Memory B cell (primary cell): ENCODE measurements around the gene PCSK2.

Experiments used
- ATAC-seq: fragments of 150-1000 bp; cut with Tn5 transposase; 2 replicates; pipeline ENCODE4 v1.10.0; 2021; ENCODE audit warnings: low read depth, mild to moderate bottlenecking, moderate library complexity
- DNase-seq, 2 donors: peaks; one replicate each; pipeline ENCODE4 v3.0.0; 2022; ENCODE audit warnings: low spot score in 2 of 2
- H3K27ac Mint-ChIP-seq: one replicate; pipeline ENCODE4 v1.8.0; 2022; ENCODE audit warnings: mild to moderate bottlenecking, moderate library complexity, mixed read lengths
- H3K27me3 Mint-ChIP-seq: one replicate; pipeline ENCODE4 v1.8.0; 2022; ENCODE audit warnings: mixed read lengths
- H3K36me3 Mint-ChIP-seq: one replicate; pipeline ENCODE4 v1.8.0; 2022; ENCODE audit warnings: mild to moderate bottlenecking, mixed read lengths
- H3K4me1 Mint-ChIP-seq: one replicate; pipeline ENCODE4 v1.8.0; 2022; ENCODE audit warnings: mixed read lengths
- H3K4me3 Mint-ChIP-seq: one replicate; pipeline ENCODE4 v1.8.0; 2022; ENCODE audit warnings: mild to moderate bottlenecking, moderate library complexity, mixed read lengths
- H3K9me3 Mint-ChIP-seq: one replicate; pipeline ENCODE4 v1.8.0; 2022; ENCODE audit warnings: mixed read lengths

Gene PCSK2

DNA sequence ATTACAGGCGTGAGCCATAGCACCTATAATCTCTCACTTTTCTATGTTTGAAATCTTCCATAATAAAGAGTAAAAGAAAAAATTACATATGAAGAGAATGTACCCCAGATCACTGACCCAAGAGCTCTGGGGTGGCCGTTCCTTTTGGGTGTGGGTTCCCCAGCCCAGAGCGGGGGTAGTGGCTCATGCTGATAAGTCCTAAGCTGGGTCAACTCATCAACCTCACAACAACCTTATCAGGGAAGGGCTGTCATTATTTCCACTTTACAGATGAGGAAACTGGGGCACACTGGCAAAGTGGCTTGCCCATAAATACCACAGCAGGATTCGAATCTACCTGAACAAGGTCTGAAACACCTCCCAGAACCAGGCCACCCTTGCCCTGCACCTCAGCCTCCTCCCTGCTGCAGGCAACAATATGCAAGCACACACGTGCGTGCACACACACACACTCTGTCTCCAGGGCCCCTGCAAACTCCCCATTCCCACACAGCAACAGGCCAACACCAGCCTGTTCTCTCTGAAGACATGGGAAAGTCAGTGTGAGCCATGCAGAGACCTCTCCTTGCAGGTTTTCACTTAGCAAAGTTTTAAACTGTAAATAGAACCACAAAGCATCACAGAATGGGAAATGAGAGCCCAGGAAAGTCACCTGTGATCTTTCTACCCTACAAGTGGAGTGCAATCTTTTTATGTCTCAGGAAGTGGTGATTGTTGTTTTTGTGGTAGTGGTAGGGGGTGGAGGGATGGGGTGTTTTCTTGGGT is 276.6 kb downstream of the PCSK2 start:
- Mint-ChIP-seq H3K9me3 (no peaks in the 10 kb centered on the region), H3K27ac (no peak overlapping the region), H3K36me3 (no peaks in the 10 kb centered on the region), H3K4me3 (no peak overlapping the region), H3K4me1 (peaks cover 8% of the 10 kb centered on the region), H3K27me3 (peaks cover 10% of the 10 kb centered on the region)
- DNase-seq = no peak
- ATAC-seq = no peak

DNA sequence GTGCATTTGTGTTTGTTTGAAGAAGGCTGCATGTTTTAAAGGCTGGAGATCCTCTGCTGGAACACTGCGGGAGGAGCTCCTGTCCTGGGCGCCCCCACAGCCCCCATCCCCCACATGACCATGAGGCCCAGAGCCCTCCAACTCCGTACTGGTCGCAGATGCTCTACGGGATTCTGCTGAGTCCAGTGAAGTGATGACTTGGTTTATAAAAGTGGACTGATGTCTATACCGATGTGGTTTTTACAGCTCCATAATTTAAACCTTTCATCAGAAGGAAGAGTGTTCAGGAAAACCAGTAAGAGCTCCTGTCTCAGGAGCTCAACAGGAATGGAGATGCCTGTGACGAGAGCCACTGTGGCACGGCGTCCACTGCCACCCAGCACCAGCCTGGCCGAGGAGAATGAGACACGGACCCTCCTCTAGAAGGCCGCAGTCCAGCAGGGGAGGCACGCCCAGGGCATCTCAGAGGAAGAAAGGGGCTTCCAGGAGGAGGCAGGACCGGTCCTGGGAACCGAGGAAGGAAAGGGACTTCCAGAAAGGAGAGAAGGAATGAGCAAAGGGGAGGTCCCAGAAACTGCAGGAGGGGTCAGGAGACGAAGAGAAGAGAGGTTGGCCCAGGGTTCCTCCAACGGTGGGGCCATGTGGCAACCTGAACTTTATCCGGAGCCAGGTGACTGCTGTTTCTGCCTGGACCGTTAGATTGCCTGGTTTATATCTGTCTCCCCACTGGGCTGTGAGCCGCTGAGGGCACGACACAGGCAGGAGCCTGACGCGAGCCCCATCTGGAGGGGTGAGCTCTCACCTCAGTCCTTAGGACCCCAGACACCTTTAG is 277.4 kb downstream of the PCSK2 start:
- peak in 1 of 2 donors; percentile 30 for DNase-seq

DNA sequence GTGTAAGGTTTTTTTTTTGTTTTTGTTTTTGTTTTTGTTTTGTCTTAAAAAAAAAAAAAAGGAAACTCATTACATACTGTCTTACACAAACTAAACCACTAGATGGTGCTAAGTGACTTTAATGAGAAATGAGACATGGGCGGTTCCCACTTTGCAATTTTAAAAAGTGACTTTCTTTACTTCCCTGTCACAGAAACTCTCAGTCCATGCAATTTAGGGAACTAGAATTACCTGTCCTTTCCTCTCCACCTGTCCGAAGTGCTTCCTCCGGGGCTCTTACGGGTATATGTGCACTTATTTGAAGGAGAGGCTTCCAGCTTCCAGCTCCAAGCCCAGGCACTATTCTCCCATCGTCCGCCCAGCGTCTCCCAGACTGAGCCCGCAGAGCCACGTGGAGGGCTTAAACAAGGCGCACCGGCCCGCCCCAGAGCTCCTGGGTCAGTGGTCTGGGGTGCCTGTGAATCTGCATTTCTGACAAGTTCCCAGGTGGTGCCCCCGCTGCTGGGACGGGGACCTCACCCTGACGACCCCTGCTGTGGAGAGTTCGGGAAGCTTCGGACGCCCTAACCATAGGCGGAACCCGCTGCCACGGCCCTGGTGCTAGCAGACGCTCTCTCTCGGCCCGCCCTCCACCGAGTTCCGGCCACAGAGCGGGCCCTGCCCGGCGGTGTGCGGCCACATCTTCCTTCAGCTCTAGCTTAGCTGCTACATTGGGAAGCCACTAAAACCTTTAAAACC is 278.2 kb downstream of the PCSK2 start:
- Mint-ChIP-seq H3K36me3 (no peaks in the 10 kb centered on the region), H3K27me3 (peaks cover 5% of the 10 kb centered on the region), H3K4me3 (peak overlapping the region; percentile 89), H3K9me3 (no peaks in the 10 kb centered on the region), H3K27ac (peak overlapping the region; percentile 60), H3K4me1 (peaks cover 8% of the 10 kb centered on the region)
- ATAC-seq (peak; percentile 80), DNase-seq (peak; percentile 55 to 56)

More for the DNA sequence above, 277.4 kb downstream of the PCSK2 start:
- peak; percentile 49 for ATAC-seq
- peaks cover 8% of the 10 kb centered on the region for H3K4me1 Mint-ChIP-seq
- H3K27ac Mint-ChIP-seq = peak overlapping the region; percentile 60
- peak overlapping the region; percentile 89 for H3K4me3 Mint-ChIP-seq
- no peaks in the 10 kb centered on the region for H3K36me3 Mint-ChIP-seq
- peaks cover 6% of the 10 kb centered on the region for H3K27me3 Mint-ChIP-seq
- H3K9me3 Mint-ChIP-seq = no peaks in the 10 kb centered on the region

DNA sequence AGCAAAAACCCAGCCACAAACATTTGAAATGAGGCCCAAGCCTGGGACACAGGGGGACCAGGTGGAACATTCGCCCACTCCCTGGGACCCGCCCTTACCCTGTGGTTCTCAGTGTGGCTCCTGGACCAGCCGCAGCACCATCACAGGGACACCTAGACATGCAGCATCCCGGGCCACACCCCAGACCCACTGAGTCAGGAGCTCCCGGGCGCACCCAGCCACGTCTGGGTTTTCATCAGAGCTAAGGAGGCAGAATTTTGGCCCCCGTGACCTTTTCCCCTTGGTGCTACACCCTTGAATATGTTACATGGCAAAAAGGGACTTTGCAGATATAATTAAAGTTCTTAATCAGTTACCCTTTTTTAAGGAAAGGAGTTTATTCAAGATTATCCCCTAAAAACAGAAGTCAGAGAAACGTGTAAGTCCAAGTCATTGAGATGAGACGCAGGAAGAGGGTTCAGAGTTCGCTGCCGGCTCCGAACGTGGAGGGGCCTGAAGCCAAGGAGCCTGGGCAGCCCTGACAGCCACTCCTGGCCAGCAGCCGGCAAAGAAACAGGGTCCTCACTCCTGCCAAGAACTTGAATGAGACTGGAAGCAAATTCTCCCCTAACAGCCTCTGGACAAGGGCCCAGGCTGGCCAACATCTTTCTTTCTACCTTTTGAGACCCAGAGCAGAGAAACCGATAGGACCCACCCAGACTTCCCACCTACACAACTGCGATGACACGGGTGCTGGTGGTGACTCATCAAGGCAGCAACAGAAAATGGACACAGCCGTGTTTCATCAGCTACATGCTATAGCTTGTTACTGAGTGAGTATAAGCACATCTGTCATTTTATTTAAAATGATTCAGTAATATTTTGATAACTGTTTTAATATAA is 279.0 kb downstream of the PCSK2 start:
- Mint-ChIP-seq H3K4me1 (peaks cover 8% of the 10 kb centered on the region), H3K27me3 (peaks cover 5% of the 10 kb centered on the region), H3K27ac (peak overlapping the region; percentile 60), H3K36me3 (no peaks in the 10 kb centered on the region), H3K9me3 (no peaks in the 10 kb centered on the region), H3K4me3 (peak overlapping the region; percentile 89)
- no peak for ATAC-seq
- no peak for DNase-seq

DNA sequence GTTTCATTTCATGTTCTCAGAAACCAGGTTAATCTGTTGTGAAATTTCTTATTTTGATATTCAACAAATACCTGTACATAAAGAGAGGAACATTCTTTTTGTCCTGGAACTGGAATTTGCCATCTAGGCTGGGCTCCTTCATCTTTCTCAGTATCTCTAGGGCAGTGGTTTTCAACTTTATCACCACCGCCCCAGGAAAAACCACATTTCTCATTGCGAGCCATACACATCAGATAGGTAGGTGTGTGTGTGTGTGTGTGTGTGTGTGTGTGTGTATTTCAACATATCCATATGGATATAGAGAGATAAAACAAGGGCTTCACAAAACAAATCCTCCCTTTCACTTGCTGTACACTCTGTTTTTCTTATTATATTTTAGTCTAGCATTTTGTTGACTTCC is 280.2 kb downstream of the PCSK2 start:
- Mint-ChIP-seq H3K27ac (no peak overlapping the region), H3K4me1 (peaks cover 10% of the 10 kb centered on the region), H3K36me3 (no peaks in the 10 kb centered on the region), H3K9me3 (no peaks in the 10 kb centered on the region), H3K27me3 (peaks cover 5% of the 10 kb centered on the region), H3K4me3 (no peak overlapping the region)
- no peak for DNase-seq
- no peak for ATAC-seq

DNA sequence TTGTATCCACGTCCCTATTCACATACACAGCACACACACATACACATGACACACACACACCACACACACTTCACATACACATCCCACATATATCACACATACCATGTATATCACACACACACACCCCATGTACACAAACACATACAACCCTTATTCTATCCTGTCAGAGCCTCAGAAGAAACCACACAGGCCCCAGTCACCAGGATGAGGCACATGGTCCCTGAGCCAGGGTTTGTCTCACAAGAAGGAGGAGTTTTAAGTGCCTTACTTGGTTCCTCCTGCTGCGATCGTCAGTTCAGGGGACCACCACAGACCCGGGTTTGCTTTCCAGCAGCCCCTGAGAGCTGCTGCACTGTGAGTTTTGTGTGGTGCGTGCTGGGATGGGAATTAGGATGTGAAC is 280.7 kb downstream of the PCSK2 start:
- no peak overlapping the region for H3K27ac Mint-ChIP-seq
- H3K4me3 Mint-ChIP-seq = no peak overlapping the region
- DNase-seq (no peak), ATAC-seq (no peak)
- no peaks in the 10 kb centered on the region for H3K9me3 Mint-ChIP-seq
- no peaks in the 10 kb centered on the region for H3K36me3 Mint-ChIP-seq
- peaks cover 10% of the 10 kb centered on the region for H3K4me1 Mint-ChIP-seq
- peaks cover 2% of the 10 kb centered on the region for H3K27me3 Mint-ChIP-seq

DNA sequence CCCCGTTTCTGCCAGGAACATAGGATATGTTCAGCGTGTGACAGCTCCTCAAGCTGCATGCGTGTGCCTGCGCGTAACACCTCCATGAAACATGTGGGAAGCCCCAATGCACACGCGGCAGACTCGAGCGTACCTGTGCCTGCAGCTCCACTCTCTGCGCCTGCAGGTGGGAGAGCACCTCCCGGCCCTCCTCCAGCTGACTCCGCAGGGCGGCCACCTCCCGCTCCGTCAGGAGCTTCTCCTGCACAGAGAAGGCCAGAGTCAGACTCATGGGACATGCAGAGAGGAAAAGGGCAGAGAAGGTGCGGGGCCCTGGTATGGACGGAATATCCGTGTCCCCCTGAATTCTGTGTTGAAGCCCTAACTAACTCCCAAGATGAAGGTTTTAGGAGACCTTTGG is 281.9 kb downstream of the PCSK2 start:
- Mint-ChIP-seq H3K27ac (no peak overlapping the region), H3K27me3 (peaks cover 7% of the 10 kb centered on the region), H3K36me3 (no peaks in the 10 kb centered on the region), H3K4me1 (peaks cover 10% of the 10 kb centered on the region), H3K4me3 (no peak overlapping the region), H3K9me3 (no peaks in the 10 kb centered on the region)
- no peak for DNase-seq
- no peak for ATAC-seq

DNA sequence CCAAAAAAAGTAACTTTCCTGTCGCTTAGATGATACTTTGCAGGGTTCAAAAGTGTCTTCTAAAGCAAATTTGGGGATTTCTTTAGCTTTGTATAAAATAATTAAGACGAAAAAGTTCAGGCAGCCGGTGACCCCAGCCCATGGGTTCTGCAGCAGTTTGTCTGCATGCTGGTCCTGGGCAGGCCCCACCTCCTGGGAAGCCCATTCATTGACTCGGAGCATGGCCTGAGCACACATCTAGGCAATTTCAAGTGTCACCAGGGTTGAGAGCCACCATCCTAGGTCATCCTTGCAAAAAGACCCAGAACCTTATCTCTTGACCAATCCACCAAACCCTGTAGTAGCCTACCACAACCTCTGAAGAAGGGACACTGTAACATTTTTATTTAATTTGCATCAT is 283.7 kb downstream of the PCSK2 start:
- Mint-ChIP-seq H3K27ac (no peak overlapping the region), H3K27me3 (peaks cover 9% of the 10 kb centered on the region), H3K36me3 (no peaks in the 10 kb centered on the region), H3K4me3 (no peak overlapping the region), H3K9me3 (no peaks in the 10 kb centered on the region), H3K4me1 (peaks cover 3% of the 10 kb centered on the region)
- DNase-seq (no peak), ATAC-seq (no peak)

DNA sequence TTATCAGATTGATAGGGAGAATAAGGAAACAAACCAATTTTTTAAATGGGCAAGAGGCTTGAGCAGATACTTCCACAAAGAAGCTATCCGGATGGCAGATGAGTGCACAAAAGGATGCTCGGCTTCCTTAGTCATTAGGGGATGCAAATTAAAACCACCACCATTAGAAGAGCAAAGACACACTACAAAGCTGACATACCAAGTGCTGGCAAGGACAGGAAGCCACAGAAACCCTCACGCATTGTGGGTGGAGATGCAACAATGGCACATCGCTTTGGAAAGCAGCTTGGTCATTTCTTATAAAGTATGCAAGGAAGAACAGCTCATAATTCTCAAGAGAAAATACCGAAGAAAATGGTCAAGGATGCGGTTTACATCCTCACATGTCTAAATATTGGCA is 284.6 kb downstream of the PCSK2 start:
- H3K4me3 Mint-ChIP-seq = no peak overlapping the region
- peaks cover 9% of the 10 kb centered on the region for H3K27me3 Mint-ChIP-seq
- DNase-seq (no peak), ATAC-seq (no peak)
- H3K9me3 Mint-ChIP-seq = no peaks in the 10 kb centered on the region
- H3K27ac Mint-ChIP-seq = no peak overlapping the region
- no peaks in the 10 kb centered on the region for H3K36me3 Mint-ChIP-seq
- H3K4me1 Mint-ChIP-seq = peaks cover 2% of the 10 kb centered on the region

DNA sequence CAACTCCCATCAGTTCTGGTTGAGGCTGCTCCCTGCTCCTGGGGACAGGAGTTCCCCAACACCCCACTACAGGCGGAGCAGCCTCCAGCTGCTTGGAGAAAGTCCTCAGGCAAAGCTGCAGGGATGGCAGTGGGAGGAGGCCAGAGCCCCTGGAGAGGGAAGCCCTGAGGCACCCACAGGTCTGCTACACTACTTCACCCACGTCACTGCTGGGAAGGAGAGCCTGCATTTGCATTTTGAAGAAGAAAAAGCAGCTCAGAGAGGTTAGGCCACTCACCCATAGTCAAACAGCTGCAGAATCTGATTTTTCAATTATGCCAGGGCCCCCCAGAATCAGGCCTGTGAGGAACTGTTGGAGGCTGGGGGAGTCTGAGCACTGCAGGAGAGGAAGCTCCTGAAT is 287.1 kb downstream of the PCSK2 start:
- peaks cover 5% of the 10 kb centered on the region for H3K4me1 Mint-ChIP-seq
- H3K36me3 Mint-ChIP-seq = no peaks in the 10 kb centered on the region
- H3K27ac Mint-ChIP-seq = no peak overlapping the region
- DNase-seq (no peak), ATAC-seq (no peak)
- no peaks in the 10 kb centered on the region for H3K9me3 Mint-ChIP-seq
- H3K4me3 Mint-ChIP-seq = no peak overlapping the region
- peaks cover 10% of the 10 kb centered on the region for H3K27me3 Mint-ChIP-seq

DNA sequence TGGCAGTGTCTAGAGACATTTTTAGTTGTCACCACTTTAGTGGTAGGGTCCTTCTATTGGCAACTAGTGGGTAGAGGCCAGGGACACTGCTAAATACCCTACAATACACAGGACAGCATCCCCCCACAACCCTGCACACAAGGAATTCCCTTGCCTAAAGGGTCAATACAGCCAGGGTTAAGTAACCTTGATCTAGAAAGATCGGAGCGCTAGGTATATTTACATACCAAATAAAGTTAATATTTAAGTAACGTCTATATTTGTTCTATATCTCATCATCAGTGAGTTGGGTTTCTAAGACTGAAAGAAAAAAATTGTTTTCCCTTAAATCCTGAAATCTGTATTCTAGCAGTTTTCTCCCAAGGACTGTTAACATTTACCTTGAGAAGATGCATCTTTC is 288.2 kb downstream of the PCSK2 start:
- no peak for ATAC-seq
- DNase-seq = no peak
- Mint-ChIP-seq H3K4me1 (peaks cover 5% of the 10 kb centered on the region), H3K36me3 (no peaks in the 10 kb centered on the region), H3K27me3 (peaks cover 10% of the 10 kb centered on the region), H3K9me3 (no peaks in the 10 kb centered on the region), H3K4me3 (no peak overlapping the region), H3K27ac (no peak overlapping the region)

DNA sequence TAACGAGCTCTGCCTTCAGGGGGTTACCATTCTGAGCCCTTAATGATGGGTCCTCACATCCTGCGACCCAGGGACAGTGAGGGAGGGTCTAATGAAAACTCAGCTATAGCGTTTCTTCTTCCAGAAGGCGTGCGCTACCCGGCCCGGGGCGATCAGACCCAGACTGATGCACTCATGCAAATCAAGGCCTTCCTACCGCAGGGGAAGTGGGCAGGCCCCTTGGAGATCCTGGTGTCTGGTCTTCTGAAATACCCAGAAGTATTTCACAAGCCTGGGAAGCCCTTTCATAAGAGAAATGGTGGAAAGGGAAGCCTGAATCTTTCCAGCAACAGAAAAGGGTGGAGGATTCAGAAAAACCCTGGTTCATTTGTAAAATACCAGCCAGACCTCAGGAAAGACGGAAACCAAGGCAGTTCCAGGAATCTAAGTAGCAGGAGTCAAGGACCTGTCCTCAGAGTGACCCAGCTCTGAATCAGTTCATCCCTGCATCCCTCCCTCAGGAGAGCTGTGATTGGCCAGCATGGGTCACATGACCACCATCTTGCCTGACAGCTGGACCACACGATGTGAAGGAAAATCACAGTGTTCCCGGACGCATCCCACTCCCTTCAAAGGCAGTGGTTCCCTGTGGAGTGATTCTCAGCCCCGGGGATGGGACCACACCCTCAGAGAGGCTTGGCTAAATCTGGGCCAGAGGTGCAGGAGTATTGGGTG is 291.7 kb downstream of the PCSK2 start:
- H3K36me3 Mint-ChIP-seq = no peaks in the 10 kb centered on the region
- peaks cover 8% of the 10 kb centered on the region for H3K27me3 Mint-ChIP-seq
- no peak overlapping the region for H3K4me3 Mint-ChIP-seq
- H3K27ac Mint-ChIP-seq = no peak overlapping the region
- ATAC-seq = peak; percentile 39
- no peak for DNase-seq
- H3K4me1 Mint-ChIP-seq = peaks cover 3% of the 10 kb centered on the region
- H3K9me3 Mint-ChIP-seq = no peaks in the 10 kb centered on the region
